Measurements from ENCODE around the gene PCSK1N.

- TF ChIP-seq CTCF (IDR thresholded peaks at IDR 0.05): no peak
- no peak for TF ChIP-seq POLR2A (IDR thresholded peaks at IDR 0.05)
These were observed 50.2 kb downstream of the PCSK1N start for GRCh38 chrX:48785186-48785539.

All from lower leg skin (tissue), 3 donors.